PC-9 (cell line): ENCODE data around the gene PLEKHG2.

Experiments used
- EZH2 ChIP-seq: fragments of 200-600 bp; sonication (generic); IDR thresholded peaks from 2 replicates; pipeline ENCODE4 v1.8.0; 2017; ENCODE audit warnings: antibody characterized with exemption, low read depth
- TF ChIP-seq, protein P1 (sequence below): fragments of 200-600 bp; sonication (generic); conservative IDR thresholded peaks from 2 replicates; pipeline ENCODE4 v1.6.1; 2017; ENCODE audit warnings: mixed run types, antibody characterized with exemption, mild to moderate bottlenecking, moderate library complexity

DNA sequence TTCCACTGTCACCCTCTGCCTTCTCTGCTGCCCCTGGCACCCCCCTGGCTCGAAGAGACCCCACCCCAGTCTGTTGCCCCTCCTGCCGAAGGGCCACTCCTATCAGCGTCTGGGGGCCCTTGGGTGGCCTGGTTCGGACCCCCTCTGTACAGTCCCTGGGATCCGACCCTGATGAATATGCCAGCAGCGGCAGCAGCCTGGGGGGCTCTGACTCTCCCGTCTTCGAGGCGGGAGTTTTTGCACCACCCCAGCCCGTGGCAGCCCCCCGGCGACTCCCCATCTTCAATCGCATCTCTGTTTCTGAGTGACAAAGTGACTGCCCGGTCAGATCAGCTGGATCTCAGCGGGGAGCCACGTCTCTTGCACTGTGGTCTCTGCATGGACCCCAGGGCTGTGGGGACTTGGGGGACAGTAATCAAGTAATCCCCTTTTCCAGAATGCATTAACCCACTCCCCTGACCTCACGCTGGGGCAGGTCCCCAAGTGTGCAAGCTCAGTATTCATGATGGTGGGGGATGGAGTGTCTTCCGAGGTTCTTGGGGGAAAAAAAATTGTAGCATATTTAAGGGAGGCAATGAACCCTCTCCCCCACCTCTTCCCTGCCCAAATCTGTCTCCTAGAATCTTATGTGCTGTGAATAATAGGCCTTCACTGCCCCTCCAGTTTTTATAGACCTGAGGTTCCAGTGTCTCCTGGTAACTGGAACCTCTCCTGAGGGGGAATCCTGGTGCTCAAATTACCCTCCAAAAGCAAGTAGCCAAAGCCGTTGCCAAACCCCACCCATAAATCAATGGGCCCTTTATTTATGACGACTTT, 3.9 kb upstream of the PLEKHG2 start:
- TF ChIP-seq, protein P1, sequence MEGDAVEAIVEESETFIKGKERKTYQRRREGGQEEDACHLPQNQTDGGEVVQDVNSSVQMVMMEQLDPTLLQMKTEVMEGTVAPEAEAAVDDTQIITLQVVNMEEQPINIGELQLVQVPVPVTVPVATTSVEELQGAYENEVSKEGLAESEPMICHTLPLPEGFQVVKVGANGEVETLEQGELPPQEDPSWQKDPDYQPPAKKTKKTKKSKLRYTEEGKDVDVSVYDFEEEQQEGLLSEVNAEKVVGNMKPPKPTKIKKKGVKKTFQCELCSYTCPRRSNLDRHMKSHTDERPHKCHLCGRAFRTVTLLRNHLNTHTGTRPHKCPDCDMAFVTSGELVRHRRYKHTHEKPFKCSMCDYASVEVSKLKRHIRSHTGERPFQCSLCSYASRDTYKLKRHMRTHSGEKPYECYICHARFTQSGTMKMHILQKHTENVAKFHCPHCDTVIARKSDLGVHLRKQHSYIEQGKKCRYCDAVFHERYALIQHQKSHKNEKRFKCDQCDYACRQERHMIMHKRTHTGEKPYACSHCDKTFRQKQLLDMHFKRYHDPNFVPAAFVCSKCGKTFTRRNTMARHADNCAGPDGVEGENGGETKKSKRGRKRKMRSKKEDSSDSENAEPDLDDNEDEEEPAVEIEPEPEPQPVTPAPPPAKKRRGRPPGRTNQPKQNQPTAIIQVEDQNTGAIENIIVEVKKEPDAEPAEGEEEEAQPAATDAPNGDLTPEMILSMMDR = no peak
- no peak for TF ChIP-seq EZH2
